HepG2 (cell line): Measurements from ENCODE around the gene CCDC142. TPM values are rescaled to one million over a fixed set of nuclear protein-coding genes. Genes with fewer than 3 reads are reported as not detected.

Experiments used
- BCL6 ChIP-seq: IDR thresholded peaks from 2 replicates; pipeline ENCODE4 v1.6.1; 2016; ENCODE audit warnings: missing genetic modification reagents, missing compliant biosample characterization
- ELF4 ChIP-seq: sonication (generic); formaldehyde crosslinking; IDR thresholded peaks from 2 replicates; pipeline ENCODE4 v1.5.0; 2020; ENCODE audit warnings: missing genetic modification reagents, mild to moderate bottlenecking, moderate library complexity, borderline replicate concordance
- GPN1 ChIP-seq: sonication (generic); formaldehyde crosslinking; IDR thresholded peaks from 2 replicates; pipeline ENCODE4 v1.5.1; 2020; ENCODE audit warnings: missing genetic modification reagents, borderline replicate concordance
- HBP1 ChIP-seq: IDR thresholded peaks from 2 replicates; pipeline ENCODE4 v1.6.1; 2016; ENCODE audit warnings: low read depth, control low read depth
- HMGA1 ChIP-seq: sonication (generic); formaldehyde crosslinking; conservative IDR thresholded peaks from 2 replicates; pipeline ENCODE4 v1.4.0; 2020; ENCODE audit warnings: missing genetic modification reagents
- KDM2A ChIP-seq: sonication (generic); formaldehyde crosslinking; IDR thresholded peaks from 2 replicates; pipeline ENCODE4 v1.4.0; 2020; ENCODE audit warnings: low read depth, missing genetic modification reagents, borderline replicate concordance
- KLF6 ChIP-seq: IDR thresholded peaks from 2 replicates; pipeline ENCODE4 v1.8.0; 2016; ENCODE audit warnings: missing biosample characterization, missing genetic modification reagents
- PRMT3 ChIP-seq: sonication (generic); formaldehyde crosslinking; IDR thresholded peaks from 2 replicates; pipeline ENCODE4 v1.8.1; 2022; ENCODE audit warnings: low read depth, mild to moderate bottlenecking, moderate library complexity, missing genetic modification reagents, borderline replicate concordance
- ZBTB7A ChIP-seq: sonication (generic); formaldehyde crosslinking; IDR thresholded peaks from 2 replicates; pipeline ENCODE4 v1.8.0; 2022; ENCODE audit warnings: mild to moderate bottlenecking, missing genetic modification reagents
- ZFP1 ChIP-seq: IDR thresholded peaks from 2 replicates; pipeline ENCODE4 v1.6.1; 2016
- ZNF687 ChIP-seq: sonication (generic); formaldehyde crosslinking; IDR thresholded peaks from 2 replicates; pipeline ENCODE4 v1.5.1; 2020; ENCODE audit warnings: mild to moderate bottlenecking, missing genetic modification reagents, moderate library complexity
- ZSCAN30 ChIP-seq: sonication (generic); formaldehyde crosslinking; IDR thresholded peaks from 2 replicates; pipeline ENCODE4 v1.5.0; 2020; ENCODE audit warnings: mild to moderate bottlenecking, missing genetic modification reagents
- ZXDC ChIP-seq: sonication (generic); formaldehyde crosslinking; IDR thresholded peaks from 2 replicates; pipeline ENCODE4 v1.5.0; 2020; ENCODE audit warnings: mild to moderate bottlenecking, missing genetic modification reagents
- polyA plus RNA-seq, 8 experiments: library from polyadenylated mRNA; depleted of rRNA in 3 of 8; stranded (reverse) in 7 of 8; unstranded in 1 of 8; fragments of >200 nt; fragmentation: Illumina TruSeq in 4 of 8; extraction: Trizol in 4 of 8; gene quantifications; 2 replicates each; pipeline versions ENCODE4 v1.2.1 to v1.2.3, GENCODE V29; 2011 to 2016; ENCODE audit warnings: low read depth in 4 of 8, missing spikeins in 1 of 8, mixed read lengths in 1 of 8; ENCODE audit not compliant: insufficient read depth in 1 of 8
- total RNA-seq, 5 experiments: library from RNA; depleted of rRNA; stranded (reverse); fragments of >200 nt; fragmentation: Illumina TruSeq; extraction: Trizol; gene quantifications; 2 replicates each; pipeline ENCODE4 v1.2.3, GENCODE V29; 2016; ENCODE audit warnings: low read depth in 1 of 5
- TF ChIP-seq, protein P1 (sequence below): sonication (generic); formaldehyde crosslinking; IDR thresholded peaks from 2 replicates; pipeline ENCODE4 v1.5.1; 2020; ENCODE audit warnings: mild to moderate bottlenecking, moderate library complexity, missing genetic modification reagents

Gene CCDC142
- total and polyA plus RNA-seq, 2 of the 13 experiments (the other 11 are each of a cell fraction or from before 2014, with no cell fraction given): 14.7 to 30.4 TPM

DNA sequence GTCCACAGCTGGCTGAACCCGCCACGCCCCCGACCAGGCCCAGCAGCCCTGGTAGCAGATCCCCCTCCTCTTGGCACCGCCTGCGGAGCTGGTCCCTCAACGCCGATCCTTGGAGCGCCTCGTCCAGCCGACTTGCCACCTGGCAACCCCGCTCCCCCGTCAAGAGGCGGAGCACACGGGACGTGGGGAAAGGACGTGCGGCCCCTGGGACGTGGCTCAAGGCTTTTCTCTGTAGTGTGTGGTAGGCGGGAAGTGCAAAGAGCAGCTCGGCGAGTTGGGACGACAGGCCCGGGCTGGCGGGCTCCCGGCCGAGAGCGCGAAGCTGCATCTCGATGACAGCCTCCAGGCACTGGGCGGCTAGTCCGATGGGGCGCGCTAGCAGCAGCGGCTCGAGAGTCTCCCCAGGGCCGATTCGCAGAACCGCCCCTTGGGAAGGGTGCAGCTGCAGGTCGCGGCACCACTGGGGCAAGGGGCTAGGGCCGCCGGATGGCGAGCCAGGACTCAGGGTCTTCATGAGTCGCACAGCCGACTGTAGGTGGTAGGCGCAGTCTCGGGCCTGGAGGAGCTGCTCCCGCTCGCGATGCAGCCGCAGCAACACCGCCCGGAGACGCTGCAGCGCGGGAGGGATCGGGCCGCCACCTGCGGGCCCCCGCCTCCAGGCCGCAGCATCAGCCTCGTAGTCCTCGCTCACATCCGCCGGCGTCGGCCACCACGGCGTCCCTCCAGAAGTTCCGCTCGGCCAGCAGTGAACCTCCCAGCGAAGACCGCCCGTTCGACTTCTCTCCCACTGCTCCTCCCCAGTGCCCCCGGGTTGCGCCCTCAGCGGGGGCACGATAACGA lies 617 bp downstream of the CCDC142 start (continued):
- TF ChIP-seq ZXDC (CRISPR knock-in tag) (peak; percentile 18), ZSCAN30 (no peak), KLF6 (no peak), HBP1 (CRISPR knock-in tag) (no peak; the same call in 1 of the 2 replicates), ELF4 (CRISPR knock-in tag) (no peak; the same call in 1 of the 2 replicates), KDM2A (no peak; the same call in 1 of the 2 replicates), ZNF687 (CRISPR knock-in tag) (peak; percentile 82), PRMT3 (CRISPR knock-in tag) (no peak), ZBTB7A (no peak; the same call in 1 of the 2 replicates), BCL6 (CRISPR knock-in tag) (no peak), HMGA1 (CRISPR knock-in tag) (no peak), ZFP1 (CRISPR knock-in tag) (no peak), GPN1 (peak; percentile 50; the same call in 1 of the 2 replicates)
- TF ChIP-seq, protein P1, sequence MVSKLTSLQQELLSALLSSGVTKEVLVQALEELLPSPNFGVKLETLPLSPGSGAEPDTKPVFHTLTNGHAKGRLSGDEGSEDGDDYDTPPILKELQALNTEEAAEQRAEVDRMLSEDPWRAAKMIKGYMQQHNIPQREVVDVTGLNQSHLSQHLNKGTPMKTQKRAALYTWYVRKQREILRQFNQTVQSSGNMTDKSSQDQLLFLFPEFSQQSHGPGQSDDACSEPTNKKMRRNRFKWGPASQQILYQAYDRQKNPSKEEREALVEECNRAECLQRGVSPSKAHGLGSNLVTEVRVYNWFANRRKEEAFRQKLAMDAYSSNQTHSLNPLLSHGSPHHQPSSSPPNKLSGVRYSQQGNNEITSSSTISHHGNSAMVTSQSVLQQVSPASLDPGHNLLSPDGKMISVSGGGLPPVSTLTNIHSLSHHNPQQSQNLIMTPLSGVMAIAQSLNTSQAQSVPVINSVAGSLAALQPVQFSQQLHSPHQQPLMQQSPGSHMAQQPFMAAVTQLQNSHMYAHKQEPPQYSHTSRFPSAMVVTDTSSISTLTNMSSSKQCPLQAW: peak; percentile 68; the same call in 1 of the 2 replicates
